A673 (cell line): ENCODE measurements around the gene NKIRAS2. TPM values are rescaled to one million over a fixed set of nuclear protein-coding genes. Genes with fewer than 3 reads are reported as not detected.

Experiments used
- BruUV-seq: library from RNA; stranded (reverse); fragments of 400-500 nt; replicated peaks from 2 replicates; lab custom pipeline; 2021; lab: Mats Ljungman, UMichigan
- CTCF ChIA-PET: fragments of 300-600 bp; sonication (Branson Sonifier 250); formaldehyde crosslinking; loops from one replicate; lab custom pipeline; 2022; ENCODE audit warnings: antibody characterized with exemption; lab: Charles Lee
- POLR2A ChIA-PET: fragments of 300-600 bp; sonication (Branson Sonifier 250); formaldehyde crosslinking; loops from one replicate; lab custom pipeline; 2022; ENCODE audit warnings: antibody characterized with exemption; ENCODE audit not compliant: low non-redundant PET; lab: Charles Lee
- DNase-seq: peaks from one replicate; pipeline ENCODE4 v3.0.0-alpha.2; 2015; ENCODE audit warnings: low spot score
- H3K27ac ChIP-seq: fragments of 200-600 bp; sonication (generic); 2 replicates; pipeline ENCODE4 v1.5.1; 2016; ENCODE audit warnings: mixed run types, low read depth, mild to moderate bottlenecking, mixed read lengths, antibody characterized with exemption, low read length; ENCODE audit not compliant: poor library complexity, severe bottlenecking
- H3K27me3 ChIP-seq: fragments of 200-600 bp; sonication (generic); replicated peaks from 2 replicates; pipeline ENCODE4 v1.6.1; 2017; ENCODE audit warnings: mixed run types, low read depth, mild to moderate bottlenecking, mixed read lengths, antibody characterized with exemption, low read length; ENCODE audit not compliant: insufficient read depth, poor library complexity
- H3K36me3 ChIP-seq: fragments of 200-600 bp; sonication (generic); 2 replicates; pipeline ENCODE4 v1.6.1; 2016; ENCODE audit warnings: mixed run types, mild to moderate bottlenecking, mixed read lengths, antibody characterized with exemption, low read length; ENCODE audit not compliant: insufficient read depth, poor library complexity, severe bottlenecking
- H3K4me1 ChIP-seq: fragments of 200-600 bp; sonication (generic); 2 replicates; pipeline ENCODE4 v1.6.1; 2017; ENCODE audit warnings: mixed run types, mild to moderate bottlenecking, mixed read lengths, antibody characterized with exemption, low read length; ENCODE audit not compliant: insufficient read depth, poor library complexity, severe bottlenecking
- H3K4me3 ChIP-seq: fragments of 200-600 bp; sonication (generic); 2 replicates; pipeline ENCODE4 v1.5.1; 2016; ENCODE audit warnings: low read depth, mixed run types, mild to moderate bottlenecking, mixed read lengths, low read length; ENCODE audit not compliant: poor library complexity, severe bottlenecking
- H3K9me3 ChIP-seq: fragments of 200-600 bp; sonication (generic); 2 replicates; pipeline ENCODE4 v1.6.1; 2016; ENCODE audit warnings: mixed run types, low read depth, mild to moderate bottlenecking, mixed read lengths, antibody characterized with exemption, low read length; ENCODE audit not compliant: poor library complexity, severe bottlenecking
- CTCF ChIP-seq: fragments of 300-800, 200-600 bp; sonication (generic); conservative IDR thresholded peaks from 2 replicates; pipeline ENCODE4 v1.5.1; 2017; ENCODE audit warnings: low read depth, mild to moderate bottlenecking, antibody characterized with exemption, low read length, moderate library complexity, mixed read lengths
- EZH2 ChIP-seq: fragments of 200-600 bp; sonication (generic); IDR thresholded peaks from 2 replicates; pipeline ENCODE4 v1.6.1; 2017; ENCODE audit warnings: borderline replicate concordance, low read depth, mild to moderate bottlenecking, mixed read lengths, antibody characterized with exemption, low read length; ENCODE audit not compliant: poor library complexity, severe bottlenecking
- intact Hi-C: fragments of 100-400 bp; cut with micrococcal nuclease; formaldehyde crosslinking; loops from one replicate; pipeline ENCODE4 v1.10.0; 2022; ENCODE audit not compliant: unreplicated experiment
- total RNA-seq: library from RNA; stranded (reverse); gene quantifications from 2 replicates; pipeline ENCODE4 v1.2.3, GENCODE V29; 2021

Gene NKIRAS2
- total RNA-seq, 1 experiment from 2014 or later, result 28.7 TPM

DNA sequence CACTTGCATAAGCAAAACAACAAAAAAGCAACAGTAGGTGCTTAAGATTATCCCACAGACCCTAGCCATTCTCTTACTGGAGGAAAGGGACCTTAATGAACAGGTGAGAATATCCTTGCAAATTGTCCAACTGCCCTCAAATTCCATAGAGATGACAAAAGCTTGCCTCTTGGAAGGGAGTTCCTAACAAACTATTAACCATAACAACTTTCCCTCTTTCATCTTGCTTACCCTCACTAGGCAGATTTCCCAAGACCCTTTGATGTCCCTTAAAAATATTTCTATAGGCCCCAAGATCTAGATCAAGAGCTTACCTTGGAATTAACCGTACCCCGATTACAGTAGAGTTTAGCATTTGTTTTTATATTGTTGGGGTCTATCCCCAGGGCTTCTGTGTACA, 31.5 kb upstream of the NKIRAS2 start:
- Histone ChIP-seq H3K9me3 (no peaks in the 10 kb centered on the region), H3K27ac (no peak overlapping the region), H3K27me3 (no peaks in the 10 kb centered on the region), H3K4me3 (no peak overlapping the region), H3K4me1 (no peaks in the 10 kb centered on the region), H3K36me3 (peaks cover 47% of the 10 kb centered on the region)
- BruUV-seq, result no TSS peak
- no peak for DNase-seq
- TF ChIP-seq EZH2 (no peak), CTCF (no peak)
- intact Hi-C loops, result no loop called here
- ChIA-PET CTCF (no interaction called here), POLR2A (no interaction called here)

- H3K36me3 ChIP-seq, result peaks cover 55% of the 10 kb centered on the region
- TF ChIP-seq EZH2 (no peak), CTCF (no peak)
- intact Hi-C loops, result no loop called here
- CTCF ChIA-PET, result no interaction called here
- no TSS peak for BruUV-seq
- H3K4me1 ChIP-seq, result no peaks in the 10 kb centered on the region
- no peak overlapping the region for H3K27ac ChIP-seq
- H3K9me3 ChIP-seq, result no peaks in the 10 kb centered on the region
- DNase-seq, result no peak
- POLR2A ChIA-PET, result no interaction called here
- no peak overlapping the region for H3K4me3 ChIP-seq
- no peaks in the 10 kb centered on the region for H3K27me3 ChIP-seq
These were observed 30.0 kb upstream of the NKIRAS2 start for GRCh38 chr17:41989702-41990419.

- no peak overlapping the region for H3K4me3 ChIP-seq
- CTCF ChIA-PET, result no interaction called here
- H3K9me3 ChIP-seq, result no peaks in the 10 kb centered on the region
- intact Hi-C loops, result no loop called here
- POLR2A ChIA-PET, result no interaction called here
- H3K27ac ChIP-seq, result no peak overlapping the region
- no peaks in the 10 kb centered on the region for H3K27me3 ChIP-seq
- H3K4me1 ChIP-seq, result no peaks in the 10 kb centered on the region
- TF ChIP-seq CTCF, result no peak
- no peak for TF ChIP-seq EZH2
- peaks cover 66% of the 10 kb centered on the region for H3K36me3 ChIP-seq
- DNase-seq, result no peak
- no TSS peak for BruUV-seq
These were observed 27.3 kb upstream of the NKIRAS2 start for GRCh38 chr17:41992576-41992975.
